MCF 10A (cell line): ENCODE measurements around the gene TEX2. TPM values are rescaled to one million over a fixed set of nuclear protein-coding genes. Genes with fewer than 3 reads are reported as not detected.

Experiments
- BruUV-seq: library from RNA; stranded (reverse); fragments of 400-500 nt; replicated peaks from 2 replicates; lab custom pipeline; 2021; lab: Mats Ljungman, UMichigan
- CTCF ChIA-PET: fragments of 300-600 bp; sonication (Branson Sonifier 250); formaldehyde crosslinking; extraction: SDS; loops from one replicate; lab custom pipeline; 2021; ENCODE audit warnings: antibody characterized with exemption, inconsistent platforms; lab: Yijun Ruan, JAX
- POLR2A ChIA-PET: fragments of 300-600, 350-650 bp; sonication (Branson Sonifier 250); formaldehyde crosslinking; extraction: SDS; loops from one replicate; lab custom pipeline; 2020; ENCODE audit warnings: antibody characterized with exemption, inconsistent platforms; lab: Yijun Ruan, JAX
- DNase-seq: peaks from one replicate; pipeline ENCODE4 v3.0.0-alpha.2; 2018; ENCODE audit not compliant: unreplicated experiment
- H3K27ac Mint-ChIP-seq: one replicate; pipeline ENCODE4 v1.8.0; 2022; ENCODE audit warnings: mild to moderate bottlenecking, low read depth, mixed read lengths; ENCODE audit not compliant: unreplicated experiment
- H3K27me3 Mint-ChIP-seq: one replicate; pipeline ENCODE4 v1.8.0; 2022; ENCODE audit warnings: mixed read lengths; ENCODE audit not compliant: insufficient read depth, unreplicated experiment
- H3K36me3 Mint-ChIP-seq: one replicate; pipeline ENCODE4 v1.8.0; 2022; ENCODE audit warnings: mild to moderate bottlenecking, moderate library complexity, mixed read lengths; ENCODE audit not compliant: insufficient read depth, unreplicated experiment
- H3K4me1 Mint-ChIP-seq: one replicate; pipeline ENCODE4 v1.8.0; 2022; ENCODE audit warnings: mixed read lengths; ENCODE audit not compliant: insufficient read depth, unreplicated experiment
- H3K4me3 Mint-ChIP-seq: one replicate; pipeline ENCODE4 v1.8.0; 2022; ENCODE audit warnings: mild to moderate bottlenecking, moderate library complexity, mixed read lengths; ENCODE audit not compliant: unreplicated experiment
- H3K9me3 Mint-ChIP-seq: one replicate; pipeline ENCODE4 v1.8.0; 2022; ENCODE audit warnings: mixed read lengths; ENCODE audit not compliant: unreplicated experiment
- intact Hi-C: fragments of 100-400 bp; cut with micrococcal nuclease; formaldehyde crosslinking; loops from 2 replicates; pipeline ENCODE4 v1.14.1; 2022
- total RNA-seq: library from RNA; stranded (reverse); gene quantifications from 2 replicates; pipeline ENCODE4 v1.2.3, GENCODE V29; 2022
- TF ChIP-seq, protein P1 (sequence below): fragments of 200-600 bp; IDR thresholded peaks from one replicate; pipeline ENCODE4 v1.8.0; 2022; ENCODE audit warnings: antibody characterized with exemption, mild to moderate bottlenecking; ENCODE audit not compliant: unreplicated experiment

The TEX2 gene
- total RNA-seq, 1 experiment from 2014 or later = 42.2 TPM

DNA sequence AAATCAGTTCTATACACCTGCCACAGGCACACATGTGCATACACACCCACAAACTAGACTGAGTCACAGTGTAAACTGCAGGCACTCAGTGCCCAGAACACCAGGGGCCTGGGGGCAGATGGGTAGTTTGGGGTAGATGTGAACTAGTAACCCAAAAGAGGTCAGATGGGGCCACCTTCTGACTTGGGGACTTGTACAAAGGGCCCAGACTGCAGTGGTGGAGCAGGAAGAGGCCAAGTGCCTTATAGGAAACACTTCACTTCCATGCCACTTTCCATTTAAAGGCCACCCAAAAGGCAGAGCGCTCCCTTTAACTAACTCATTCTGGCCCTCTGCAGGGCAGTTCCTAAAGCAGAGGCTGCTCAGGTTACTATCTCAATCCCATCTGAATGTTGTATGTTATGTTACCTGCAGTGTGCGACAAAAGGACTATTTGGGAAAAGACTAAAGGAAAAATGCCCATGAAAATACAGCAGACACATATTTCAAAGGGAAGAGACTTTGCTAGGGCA is 105.3 kb downstream of the TEX2 start:
- no peak for DNase-seq
- H3K9me3 Mint-ChIP-seq = no peaks in the 10 kb centered on the region
- TF ChIP-seq, protein P1, sequence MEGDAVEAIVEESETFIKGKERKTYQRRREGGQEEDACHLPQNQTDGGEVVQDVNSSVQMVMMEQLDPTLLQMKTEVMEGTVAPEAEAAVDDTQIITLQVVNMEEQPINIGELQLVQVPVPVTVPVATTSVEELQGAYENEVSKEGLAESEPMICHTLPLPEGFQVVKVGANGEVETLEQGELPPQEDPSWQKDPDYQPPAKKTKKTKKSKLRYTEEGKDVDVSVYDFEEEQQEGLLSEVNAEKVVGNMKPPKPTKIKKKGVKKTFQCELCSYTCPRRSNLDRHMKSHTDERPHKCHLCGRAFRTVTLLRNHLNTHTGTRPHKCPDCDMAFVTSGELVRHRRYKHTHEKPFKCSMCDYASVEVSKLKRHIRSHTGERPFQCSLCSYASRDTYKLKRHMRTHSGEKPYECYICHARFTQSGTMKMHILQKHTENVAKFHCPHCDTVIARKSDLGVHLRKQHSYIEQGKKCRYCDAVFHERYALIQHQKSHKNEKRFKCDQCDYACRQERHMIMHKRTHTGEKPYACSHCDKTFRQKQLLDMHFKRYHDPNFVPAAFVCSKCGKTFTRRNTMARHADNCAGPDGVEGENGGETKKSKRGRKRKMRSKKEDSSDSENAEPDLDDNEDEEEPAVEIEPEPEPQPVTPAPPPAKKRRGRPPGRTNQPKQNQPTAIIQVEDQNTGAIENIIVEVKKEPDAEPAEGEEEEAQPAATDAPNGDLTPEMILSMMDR = no peak
- POLR2A ChIA-PET = interaction anchor here (1.3 kb wide), 1 partner anchor 11 kb away, joined by 3 read pairs; no protein-coding TSS in a partner anchor
- no TSS peak for BruUV-seq
- no peaks in the 10 kb centered on the region for H3K27me3 Mint-ChIP-seq
- intact Hi-C loops = no loop called here
- CTCF ChIA-PET = no interaction called here
- H3K4me1 Mint-ChIP-seq = no peaks in the 10 kb centered on the region
- peaks cover 53% of the 10 kb centered on the region for H3K36me3 Mint-ChIP-seq
- H3K27ac Mint-ChIP-seq = no peak overlapping the region
- H3K4me3 Mint-ChIP-seq = no peak overlapping the region

DNA sequence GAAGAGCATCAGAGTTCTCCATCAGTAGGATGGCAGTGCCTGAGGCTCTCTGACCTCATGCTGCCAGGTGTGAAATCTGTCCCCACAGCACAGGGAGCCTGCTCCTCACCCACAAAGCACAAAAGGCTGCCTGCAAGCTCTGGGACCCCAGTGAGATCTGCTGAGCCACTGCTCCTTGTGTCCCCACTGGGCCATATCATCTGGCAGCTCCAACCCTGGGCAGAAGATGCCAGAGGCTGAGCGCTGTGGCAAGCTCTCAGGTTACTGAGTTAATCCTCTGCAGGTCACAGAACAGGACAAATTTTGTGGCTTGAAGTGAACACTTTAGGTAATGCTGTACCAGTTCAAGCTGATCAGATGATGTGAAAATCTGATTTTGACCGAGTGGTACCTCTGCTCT is 106.4 kb downstream of the TEX2 start:
- H3K4me1 Mint-ChIP-seq = no peaks in the 10 kb centered on the region
- no peak overlapping the region for H3K27ac Mint-ChIP-seq
- no peak overlapping the region for H3K4me3 Mint-ChIP-seq
- intact Hi-C loops = no loop called here
- no peaks in the 10 kb centered on the region for H3K27me3 Mint-ChIP-seq
- ChIA-PET POLR2A (interaction anchor here (1.3 kb wide), 1 partner anchor 10 kb away, joined by 3 read pairs; no protein-coding TSS in a partner anchor), CTCF (interaction anchor here (0.5 to 0.7 kb wide), 3 partner anchors 12 to 446 kb away, joined by 3 to 4 read pairs (median 3); no protein-coding TSS in a partner anchor)
- DNase-seq = no peak
- BruUV-seq = no TSS peak
- H3K36me3 Mint-ChIP-seq = peaks cover 55% of the 10 kb centered on the region
- H3K9me3 Mint-ChIP-seq = no peaks in the 10 kb centered on the region
- TF ChIP-seq, protein P1 = no peak

DNA sequence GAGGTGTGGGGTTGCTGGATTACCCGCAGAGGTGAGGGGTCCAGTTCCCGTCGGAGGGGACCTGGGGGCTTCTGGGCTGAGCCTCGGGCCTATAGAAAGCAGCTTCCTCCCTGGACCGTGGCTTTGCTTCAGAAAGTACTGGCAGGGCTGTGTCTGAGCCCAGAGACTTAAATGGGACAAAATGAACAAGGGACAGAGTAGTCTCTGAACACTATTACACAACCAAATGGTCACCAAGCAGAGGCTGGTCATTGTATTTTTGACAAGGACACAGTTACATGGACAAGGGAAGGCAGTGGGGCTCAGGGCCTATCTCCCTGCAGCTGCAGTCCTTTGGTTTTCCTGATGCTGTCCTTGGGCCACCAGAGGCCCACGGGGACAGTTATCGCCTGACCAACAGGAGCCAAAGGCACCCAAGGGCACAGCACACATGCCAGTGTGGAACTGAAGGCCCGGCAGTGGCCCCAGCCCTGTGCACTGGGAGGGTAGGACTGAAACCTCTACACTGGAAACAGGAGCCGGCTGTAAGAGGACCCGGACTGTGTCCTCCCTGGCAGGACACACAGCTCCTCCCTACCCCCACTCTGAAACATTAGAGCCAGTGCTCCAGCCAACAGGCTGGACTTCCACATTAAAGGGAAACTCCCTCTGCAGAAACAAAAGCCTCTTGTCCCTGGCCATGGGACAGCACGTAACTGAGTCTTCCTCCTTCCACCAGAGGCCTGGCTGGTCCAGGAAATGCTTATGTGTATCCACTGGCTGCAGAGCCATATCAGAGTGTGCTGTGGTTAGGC is 107.1 kb downstream of the TEX2 start:
- H3K4me1 Mint-ChIP-seq = no peaks in the 10 kb centered on the region
- H3K9me3 Mint-ChIP-seq = no peaks in the 10 kb centered on the region
- peaks cover 54% of the 10 kb centered on the region for H3K36me3 Mint-ChIP-seq
- BruUV-seq = no TSS peak
- H3K4me3 Mint-ChIP-seq = no peak overlapping the region
- H3K27ac Mint-ChIP-seq = no peak overlapping the region
- H3K27me3 Mint-ChIP-seq = no peaks in the 10 kb centered on the region
- TF ChIP-seq, protein P1 = no peak
- CTCF ChIA-PET = interaction anchor here (0.5 to 0.6 kb wide), 2 partner anchors 447 to 546 kb away, joined by 3 to 5 read pairs; no protein-coding TSS in a partner anchor
- POLR2A ChIA-PET = interaction anchor here (0.6 to 2.6 kb wide), 3 partner anchors 9 to 100 kb away, joined by 3 to 14 read pairs (median 3); no protein-coding TSS in a partner anchor
- intact Hi-C loops = no loop called here
- no peak for DNase-seq

DNA sequence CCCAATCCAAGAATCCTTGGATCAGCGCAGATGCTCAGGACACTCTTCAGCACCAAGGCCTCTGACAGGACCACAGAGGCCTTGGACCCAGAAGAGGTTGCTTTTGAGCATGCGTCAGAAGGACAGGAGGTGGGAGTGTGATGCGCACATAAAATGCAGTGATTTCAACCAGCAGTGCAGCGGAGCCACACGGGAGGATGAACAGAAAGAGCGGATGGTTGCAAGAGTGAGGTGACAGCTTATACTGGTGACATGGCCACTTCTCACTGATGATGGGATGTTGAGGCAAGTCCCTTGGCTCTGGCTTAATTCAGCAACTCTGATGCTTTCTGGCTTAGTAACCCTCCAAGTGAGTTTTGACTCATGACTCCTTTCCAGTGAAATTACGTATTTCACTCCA is 107.9 kb downstream of the TEX2 start:
- POLR2A ChIA-PET = interaction anchor here (2.6 kb wide), 1 partner anchor 9 kb away, joined by 14 read pairs; no protein-coding TSS in a partner anchor
- TF ChIP-seq, protein P1 = no peak
- no peak overlapping the region for H3K4me3 Mint-ChIP-seq

More for the DNA sequence above, 107.9 kb downstream of the TEX2 start:
- H3K27ac Mint-ChIP-seq = no peak overlapping the region
- no peak for DNase-seq
- no peaks in the 10 kb centered on the region for H3K4me1 Mint-ChIP-seq
- H3K9me3 Mint-ChIP-seq = no peaks in the 10 kb centered on the region
- CTCF ChIA-PET = interaction anchor here (0.5 kb wide), 1 partner anchor 547 kb away, joined by 5 read pairs; no protein-coding TSS in a partner anchor
- BruUV-seq = no TSS peak
- intact Hi-C loops = no loop called here
- peaks cover 54% of the 10 kb centered on the region for H3K36me3 Mint-ChIP-seq
- no peaks in the 10 kb centered on the region for H3K27me3 Mint-ChIP-seq
